ENCODE data around the gene PPFIBP1.

DNA sequence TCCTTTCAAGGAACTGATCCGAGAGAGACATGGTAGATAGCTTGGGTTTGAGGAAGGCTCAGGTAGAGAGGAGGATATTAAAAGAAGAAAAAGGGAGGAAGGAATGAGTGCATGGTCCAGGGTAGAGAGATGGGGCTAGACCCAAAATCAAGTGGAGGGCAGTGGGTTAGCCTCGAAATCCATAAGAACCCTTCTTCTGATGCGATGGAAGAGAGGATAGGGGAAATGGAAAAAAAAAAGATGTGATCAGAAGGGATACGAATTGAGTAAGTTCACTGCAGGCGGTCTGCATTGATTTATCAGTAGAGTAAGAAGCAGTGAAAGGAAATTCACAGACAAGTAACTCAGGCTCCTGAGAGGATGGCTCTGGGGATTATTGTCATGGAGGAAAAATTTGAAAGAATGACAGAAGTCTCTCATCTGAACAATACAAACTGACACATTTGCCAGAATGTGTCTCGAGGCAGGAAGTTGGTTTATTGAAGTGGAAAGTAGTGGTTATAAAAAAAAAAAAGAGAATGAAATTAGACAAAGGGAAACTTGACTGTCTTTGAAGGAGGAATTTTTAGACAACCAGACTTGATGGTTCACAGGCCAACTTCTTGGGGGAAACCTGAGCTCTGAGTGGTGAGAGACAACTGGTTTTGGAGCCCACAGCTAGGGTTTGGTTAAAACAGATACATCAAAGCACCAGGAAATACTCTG lies 10.2 kb downstream of the PPFIBP1 start:
- TF ChIP-seq, protein P1, sequence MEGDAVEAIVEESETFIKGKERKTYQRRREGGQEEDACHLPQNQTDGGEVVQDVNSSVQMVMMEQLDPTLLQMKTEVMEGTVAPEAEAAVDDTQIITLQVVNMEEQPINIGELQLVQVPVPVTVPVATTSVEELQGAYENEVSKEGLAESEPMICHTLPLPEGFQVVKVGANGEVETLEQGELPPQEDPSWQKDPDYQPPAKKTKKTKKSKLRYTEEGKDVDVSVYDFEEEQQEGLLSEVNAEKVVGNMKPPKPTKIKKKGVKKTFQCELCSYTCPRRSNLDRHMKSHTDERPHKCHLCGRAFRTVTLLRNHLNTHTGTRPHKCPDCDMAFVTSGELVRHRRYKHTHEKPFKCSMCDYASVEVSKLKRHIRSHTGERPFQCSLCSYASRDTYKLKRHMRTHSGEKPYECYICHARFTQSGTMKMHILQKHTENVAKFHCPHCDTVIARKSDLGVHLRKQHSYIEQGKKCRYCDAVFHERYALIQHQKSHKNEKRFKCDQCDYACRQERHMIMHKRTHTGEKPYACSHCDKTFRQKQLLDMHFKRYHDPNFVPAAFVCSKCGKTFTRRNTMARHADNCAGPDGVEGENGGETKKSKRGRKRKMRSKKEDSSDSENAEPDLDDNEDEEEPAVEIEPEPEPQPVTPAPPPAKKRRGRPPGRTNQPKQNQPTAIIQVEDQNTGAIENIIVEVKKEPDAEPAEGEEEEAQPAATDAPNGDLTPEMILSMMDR (IDR thresholded peaks at IDR 0.05), result no peak
- no peak for TF ChIP-seq SIN3A (IDR thresholded peaks at IDR 0.05; ENCODE audit: borderline replicate concordance, insufficient read depth, low read depth, low read length)
- TF ChIP-seq, protein P2, sequence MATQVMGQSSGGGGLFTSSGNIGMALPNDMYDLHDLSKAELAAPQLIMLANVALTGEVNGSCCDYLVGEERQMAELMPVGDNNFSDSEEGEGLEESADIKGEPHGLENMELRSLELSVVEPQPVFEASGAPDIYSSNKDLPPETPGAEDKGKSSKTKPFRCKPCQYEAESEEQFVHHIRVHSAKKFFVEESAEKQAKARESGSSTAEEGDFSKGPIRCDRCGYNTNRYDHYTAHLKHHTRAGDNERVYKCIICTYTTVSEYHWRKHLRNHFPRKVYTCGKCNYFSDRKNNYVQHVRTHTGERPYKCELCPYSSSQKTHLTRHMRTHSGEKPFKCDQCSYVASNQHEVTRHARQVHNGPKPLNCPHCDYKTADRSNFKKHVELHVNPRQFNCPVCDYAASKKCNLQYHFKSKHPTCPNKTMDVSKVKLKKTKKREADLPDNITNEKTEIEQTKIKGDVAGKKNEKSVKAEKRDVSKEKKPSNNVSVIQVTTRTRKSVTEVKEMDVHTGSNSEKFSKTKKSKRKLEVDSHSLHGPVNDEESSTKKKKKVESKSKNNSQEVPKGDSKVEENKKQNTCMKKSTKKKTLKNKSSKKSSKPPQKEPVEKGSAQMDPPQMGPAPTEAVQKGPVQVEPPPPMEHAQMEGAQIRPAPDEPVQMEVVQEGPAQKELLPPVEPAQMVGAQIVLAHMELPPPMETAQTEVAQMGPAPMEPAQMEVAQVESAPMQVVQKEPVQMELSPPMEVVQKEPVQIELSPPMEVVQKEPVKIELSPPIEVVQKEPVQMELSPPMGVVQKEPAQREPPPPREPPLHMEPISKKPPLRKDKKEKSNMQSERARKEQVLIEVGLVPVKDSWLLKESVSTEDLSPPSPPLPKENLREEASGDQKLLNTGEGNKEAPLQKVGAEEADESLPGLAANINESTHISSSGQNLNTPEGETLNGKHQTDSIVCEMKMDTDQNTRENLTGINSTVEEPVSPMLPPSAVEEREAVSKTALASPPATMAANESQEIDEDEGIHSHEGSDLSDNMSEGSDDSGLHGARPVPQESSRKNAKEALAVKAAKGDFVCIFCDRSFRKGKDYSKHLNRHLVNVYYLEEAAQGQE (IDR thresholded peaks at IDR 0.05; ENCODE audit: insufficient read depth in 1 of 2, low read depth in 2 of 2, low read length in 1 of 2), result no peak
- no peak for TF ChIP-seq POLR2AphosphoS5 (IDR thresholded peaks at IDR 0.05; ENCODE audit: low read depth, low read length)
